Activated CD4-positive, alpha-beta T cell treated with anti-CD3 and anti-CD28 coated beads, Interleukin-2, Interleukin-4, amounts not matched to agents 100 ng/mL and 50 ng/mL, durations not matched to agents 16 hours and 8 hours (primary cell): ENCODE data around the gene DCLRE1C.
A peak's percentile ranks its signal among the peaks of the same experiment; 100 is the strongest.
"Not testable (repeated sequence)": the region's sequence is repeated elsewhere in the genome, so short reads cannot be mapped to it uniquely, and the experiment has no call there.

Experiments
- DNase-seq: peaks from one replicate; pipeline ENCODE4 v3.0.0-alpha.2; 2020; ENCODE audit warnings: low spot score

Gene DCLRE1C

GRCh38 chr10:14954001-14954770 is at the start of gene DCLRE1C:
Gene DCLRE1C (minus strand): TSS chr10:14954096. CDS start chr10:14954010, 86 bp downstream.
- DNase-seq = peak; percentile 93

GRCh38 chr10:14995964-14996565 is 42.2 kb upstream of the DCLRE1C start:
- DNase-seq = no peak

- not testable (repeated sequence) for DNase-seq
These were observed 39.9 kb upstream of the DCLRE1C start for GRCh38 chr10:14993500-14994455.

GRCh38 chr10:14992336-14992735 is 38.4 kb upstream of the DCLRE1C start:
- not testable (repeated sequence) for DNase-seq

GRCh38 chr10:14991035-14991749 is 37.3 kb upstream of the DCLRE1C start:
- DNase-seq = peak; percentile 62

GRCh38 chr10:14989552-14989951 is 35.7 kb upstream of the DCLRE1C start:
- DNase-seq = not testable (repeated sequence)

- DNase-seq = no peak
These were observed 28.8 kb upstream of the DCLRE1C start for GRCh38 chr10:14982744-14983143.

GRCh38 chr10:14975672-14976273 is 21.9 kb upstream of the DCLRE1C start:
- DNase-seq = no peak

- DNase-seq = not testable (repeated sequence)
These were observed 20.5 kb upstream of the DCLRE1C start for GRCh38 chr10:14974153-14974998.

- peak; percentile 46 for DNase-seq
These were observed 18.1 kb upstream of the DCLRE1C start for GRCh38 chr10:14971867-14972448.

GRCh38 chr10:14967897-14968296 is 14.0 kb upstream of the DCLRE1C start:
- DNase-seq = no peak

GRCh38 chr10:14959221-14960057 is 5.5 kb upstream of the DCLRE1C start, which contains the start of gene MEIG1:
Gene MEIG1 (plus strand): TSS chr10:14959388. CDS start chr10:14966469, 7,081 bp downstream.
- DNase-seq = peak; percentile 91

GRCh38 chr10:14958872-14959220 is 5.0 kb upstream of the DCLRE1C start:
- DNase-seq = no peak

GRCh38 chr10:14954934-14955333 is 1.0 kb upstream of the DCLRE1C start:
- DNase-seq = no peak

- DNase-seq = peak; percentile 24
These were observed 384 bp downstream of the DCLRE1C start for GRCh38 chr10:14953424-14954000.

GRCh38 chr10:14952851-14953423 is 959 bp downstream of the DCLRE1C start:
- no peak for DNase-seq

- no peak for DNase-seq
These were observed 4.6 kb downstream of the DCLRE1C start for GRCh38 chr10:14949291-14949690.

GRCh38 chr10:14947268-14947667 is 6.6 kb downstream of the DCLRE1C start:
- DNase-seq = no peak
